Measurements from ENCODE around the gene JTB.

The JTB gene

DNA sequence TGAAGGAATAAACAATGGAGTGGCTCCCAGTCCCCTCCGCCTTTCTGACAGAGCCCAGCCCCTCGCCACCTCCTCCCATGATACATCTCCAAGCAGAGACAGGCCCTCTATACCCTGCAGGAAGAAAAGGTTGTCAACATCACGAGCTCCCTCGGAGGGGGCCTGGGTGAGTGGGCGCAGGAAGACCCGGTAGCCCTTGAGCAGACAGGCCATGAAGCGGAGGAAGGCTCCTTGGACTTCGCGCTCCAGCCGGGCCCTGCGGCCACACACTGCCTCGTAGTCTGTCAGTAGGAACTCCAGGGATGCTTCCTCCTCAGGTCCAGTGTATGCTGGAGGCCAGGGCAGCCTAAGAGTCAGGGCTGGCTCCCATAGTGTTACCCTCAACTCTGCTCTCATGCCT is 38.0 kb downstream of the JTB start:
- Mint-ChIP-seq H3K27me3 (no peaks in the 10 kb centered on the region), H3K36me3 (peaks cover 45% of the 10 kb centered on the region), H3K4me3 (no peak overlapping the region), H3K9me3 (no peaks in the 10 kb centered on the region), H3K27ac (no peak overlapping the region), H3K4me1 (peaks cover 27% of the 10 kb centered on the region)
- no peak for ATAC-seq (ENCODE audit: low read depth)
- DNase-seq (ENCODE audit: low spot score in 2 of 2) = no peak

- Mint-ChIP-seq H3K27me3 (no peaks in the 10 kb centered on the region), H3K4me3 (no peak overlapping the region), H3K27ac (no peak overlapping the region), H3K9me3 (no peaks in the 10 kb centered on the region), H3K36me3 (peaks cover 46% of the 10 kb centered on the region), H3K4me1 (peaks cover 24% of the 10 kb centered on the region)
- ATAC-seq (ENCODE audit: low read depth) (no peak), DNase-seq (ENCODE audit: low spot score in 2 of 2) (no peak)
Observed at GRCh38 chr1:153938996-153939395, 38.5 kb downstream of the JTB start.

GRCh38 chr1:153937331-153937730 is 40.1 kb downstream of the JTB start:
- Mint-ChIP-seq H3K4me3 (no peak overlapping the region), H3K27me3 (no peaks in the 10 kb centered on the region), H3K27ac (no peak overlapping the region)

DNA sequence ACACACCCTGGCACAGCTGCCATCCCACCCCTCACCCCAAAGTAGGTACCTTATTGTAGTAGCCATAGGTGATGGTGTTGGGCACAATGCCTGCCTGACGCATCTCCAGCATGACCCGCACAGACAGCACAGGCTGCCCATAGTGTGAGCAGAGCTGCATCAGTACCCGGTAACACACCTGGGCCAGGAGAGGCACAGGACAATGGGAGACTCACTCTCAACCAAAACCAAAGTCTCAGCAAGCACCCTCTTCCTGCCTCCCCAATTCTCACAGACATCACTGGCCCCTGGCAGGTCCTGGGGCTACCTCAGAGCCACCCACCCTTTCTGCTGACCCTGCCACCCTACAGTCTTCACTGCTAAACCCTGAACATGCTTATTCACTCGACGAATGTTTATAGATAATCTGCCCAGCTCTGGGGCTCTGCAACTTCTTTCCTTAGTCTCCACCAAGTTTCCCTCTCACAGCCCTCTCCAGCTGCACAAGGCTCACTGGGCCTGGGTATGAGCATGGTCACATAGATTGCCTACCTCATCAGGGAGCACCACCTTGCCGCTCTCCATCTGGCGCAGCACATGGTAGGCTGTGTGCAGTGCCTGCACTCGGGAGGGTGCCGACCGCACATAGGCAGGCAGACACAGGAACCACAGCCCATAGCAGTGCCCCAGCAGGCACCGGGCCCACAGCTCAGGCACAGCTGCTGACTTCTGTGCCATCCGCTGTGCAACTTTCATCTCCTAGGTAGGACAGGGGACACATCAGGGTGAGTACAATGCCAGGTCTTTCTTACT is 41.3 kb downstream of the JTB start:
- H3K27me3 Mint-ChIP-seq = no peaks in the 10 kb centered on the region
- no peak overlapping the region for H3K4me3 Mint-ChIP-seq
- DNase-seq (ENCODE audit: low spot score in 2 of 2) (no peak), ATAC-seq (ENCODE audit: low read depth) (no peak)
- H3K4me1 Mint-ChIP-seq = peaks cover 10% of the 10 kb centered on the region
- no peaks in the 10 kb centered on the region for H3K9me3 Mint-ChIP-seq
- no peak overlapping the region for H3K27ac Mint-ChIP-seq
- H3K36me3 Mint-ChIP-seq = peaks cover 45% of the 10 kb centered on the region

More at GRCh38 chr1:153937331-153937730, 40.1 kb downstream of the JTB start:
- DNase-seq (ENCODE audit: low spot score in 2 of 2) (no peak), ATAC-seq (ENCODE audit: low read depth) (no peak)
- H3K9me3 Mint-ChIP-seq = no peaks in the 10 kb centered on the region
- H3K36me3 Mint-ChIP-seq = peaks cover 42% of the 10 kb centered on the region
- H3K4me1 Mint-ChIP-seq = peaks cover 10% of the 10 kb centered on the region

DNA sequence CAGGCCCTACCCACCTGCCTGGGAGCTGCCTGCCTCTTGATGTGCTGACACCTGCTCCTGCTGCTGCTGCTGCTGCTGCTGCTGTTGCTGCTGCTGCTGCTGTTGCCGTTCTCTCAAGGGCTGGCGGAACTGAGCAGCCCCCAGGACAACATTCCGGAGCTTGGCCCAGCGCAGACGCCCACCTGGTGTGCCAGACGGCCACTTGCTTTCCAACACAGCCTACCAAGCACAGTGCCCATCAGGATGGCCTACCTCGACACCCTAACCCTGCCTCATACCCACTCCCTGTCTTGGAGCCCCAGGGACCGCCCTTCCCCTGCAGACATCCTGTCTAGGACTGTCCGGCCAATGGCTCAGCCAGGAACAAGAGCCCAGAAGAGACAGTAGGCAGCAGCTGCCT is 42.7 kb downstream of the JTB start:
- H3K36me3 Mint-ChIP-seq = peaks cover 43% of the 10 kb centered on the region
- no peak for DNase-seq (ENCODE audit: low spot score in 2 of 2)
- H3K27ac Mint-ChIP-seq = peak overlapping the region; percentile 64
- H3K27me3 Mint-ChIP-seq = no peaks in the 10 kb centered on the region
- no peak for ATAC-seq (ENCODE audit: low read depth)
- H3K4me3 Mint-ChIP-seq = no peak overlapping the region
- no peaks in the 10 kb centered on the region for H3K9me3 Mint-ChIP-seq
- H3K4me1 Mint-ChIP-seq = peaks cover 1% of the 10 kb centered on the region

- Mint-ChIP-seq H3K27ac (no peak overlapping the region), H3K9me3 (no peaks in the 10 kb centered on the region), H3K4me3 (no peak overlapping the region), H3K36me3 (peaks cover 38% of the 10 kb centered on the region), H3K27me3 (no peaks in the 10 kb centered on the region), H3K4me1 (no peaks in the 10 kb centered on the region)
- DNase-seq (ENCODE audit: low spot score in 2 of 2) (no peak), ATAC-seq (ENCODE audit: low read depth) (no peak)
Observed at GRCh38 chr1:153933955-153934354, 43.5 kb downstream of the JTB start.

DNA sequence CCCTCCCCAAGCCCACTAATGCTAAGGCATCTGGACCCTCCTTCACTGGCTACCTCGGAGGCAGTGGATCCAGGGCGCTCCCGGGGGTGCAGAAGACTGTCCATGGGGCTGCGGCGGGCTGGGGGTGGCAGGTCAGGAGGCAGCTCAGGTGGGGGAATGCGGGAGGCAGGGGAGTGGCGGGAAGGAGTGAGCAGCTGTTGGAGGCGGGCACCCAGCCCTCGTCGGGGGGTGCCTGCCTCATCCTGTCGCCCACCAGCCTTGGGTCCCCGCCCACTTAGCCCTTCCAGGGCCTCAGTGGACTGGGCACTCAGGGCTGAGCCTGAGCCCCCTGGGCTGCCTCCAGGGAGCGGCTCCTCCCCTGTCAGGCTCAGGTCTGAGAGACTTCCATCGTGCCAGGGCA is 44.0 kb downstream of the JTB start:
- no peaks in the 10 kb centered on the region for H3K9me3 Mint-ChIP-seq
- no peak overlapping the region for H3K4me3 Mint-ChIP-seq
- ATAC-seq (ENCODE audit: low read depth) = no peak
- no peaks in the 10 kb centered on the region for H3K27me3 Mint-ChIP-seq
- no peaks in the 10 kb centered on the region for H3K4me1 Mint-ChIP-seq
- DNase-seq (ENCODE audit: low spot score in 2 of 2) = no peak
- H3K27ac Mint-ChIP-seq = no peak overlapping the region
- H3K36me3 Mint-ChIP-seq = peaks cover 38% of the 10 kb centered on the region

DNA sequence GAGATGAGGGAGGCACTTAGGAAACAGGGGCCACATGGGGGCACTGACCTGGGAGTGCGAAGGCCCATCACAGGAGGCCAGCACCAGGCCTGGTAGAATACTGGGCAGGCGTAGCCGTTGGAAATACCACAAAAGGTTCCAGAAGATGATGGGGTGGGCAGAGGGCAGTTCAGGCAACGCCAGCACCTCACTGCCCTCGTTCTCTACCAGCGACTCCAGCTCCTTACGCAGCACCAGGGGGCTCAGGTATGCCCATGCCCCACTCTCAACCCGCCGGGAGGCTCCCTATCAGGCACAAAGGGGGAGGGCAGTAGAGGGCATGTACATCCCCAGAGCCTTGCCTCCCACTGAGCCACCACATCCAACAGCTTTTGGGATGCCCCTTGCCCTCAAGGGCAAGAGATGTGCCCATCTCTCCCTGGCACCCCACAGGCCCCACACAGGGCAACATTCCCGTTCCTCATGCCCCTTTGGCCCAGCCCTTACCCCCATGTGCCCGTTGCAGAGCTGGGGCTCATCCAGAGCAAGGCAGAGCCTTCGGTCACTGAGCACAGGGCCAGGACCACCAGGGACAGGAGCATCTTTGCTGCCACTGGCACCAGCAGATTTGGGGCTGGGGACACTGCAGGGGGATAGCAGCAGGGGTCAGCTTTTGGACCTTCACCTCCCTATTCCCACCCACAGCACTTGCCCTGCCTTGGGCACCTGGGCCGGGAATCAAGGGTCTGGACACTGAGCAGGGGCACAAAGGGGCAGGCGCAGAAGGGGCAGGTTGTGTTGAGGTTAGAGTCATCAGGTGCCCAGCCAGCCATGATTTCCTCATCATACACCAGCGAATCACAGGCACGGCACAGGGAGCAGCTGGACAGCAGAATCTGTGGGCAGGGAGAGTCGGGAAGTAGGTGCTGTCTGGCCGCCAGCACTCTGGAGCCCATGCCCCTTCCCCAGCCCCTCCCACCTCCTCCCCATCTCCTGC is 45.0 kb downstream of the JTB start:
- ATAC-seq (ENCODE audit: low read depth) = no peak
- H3K36me3 Mint-ChIP-seq = peaks cover 34% of the 10 kb centered on the region
- no peaks in the 10 kb centered on the region for H3K9me3 Mint-ChIP-seq
- H3K27me3 Mint-ChIP-seq = no peaks in the 10 kb centered on the region
- no peak overlapping the region for H3K4me3 Mint-ChIP-seq
- no peaks in the 10 kb centered on the region for H3K4me1 Mint-ChIP-seq
- DNase-seq (ENCODE audit: low spot score in 2 of 2) = no peak
- H3K27ac Mint-ChIP-seq = peak overlapping the region; percentile 24

DNA sequence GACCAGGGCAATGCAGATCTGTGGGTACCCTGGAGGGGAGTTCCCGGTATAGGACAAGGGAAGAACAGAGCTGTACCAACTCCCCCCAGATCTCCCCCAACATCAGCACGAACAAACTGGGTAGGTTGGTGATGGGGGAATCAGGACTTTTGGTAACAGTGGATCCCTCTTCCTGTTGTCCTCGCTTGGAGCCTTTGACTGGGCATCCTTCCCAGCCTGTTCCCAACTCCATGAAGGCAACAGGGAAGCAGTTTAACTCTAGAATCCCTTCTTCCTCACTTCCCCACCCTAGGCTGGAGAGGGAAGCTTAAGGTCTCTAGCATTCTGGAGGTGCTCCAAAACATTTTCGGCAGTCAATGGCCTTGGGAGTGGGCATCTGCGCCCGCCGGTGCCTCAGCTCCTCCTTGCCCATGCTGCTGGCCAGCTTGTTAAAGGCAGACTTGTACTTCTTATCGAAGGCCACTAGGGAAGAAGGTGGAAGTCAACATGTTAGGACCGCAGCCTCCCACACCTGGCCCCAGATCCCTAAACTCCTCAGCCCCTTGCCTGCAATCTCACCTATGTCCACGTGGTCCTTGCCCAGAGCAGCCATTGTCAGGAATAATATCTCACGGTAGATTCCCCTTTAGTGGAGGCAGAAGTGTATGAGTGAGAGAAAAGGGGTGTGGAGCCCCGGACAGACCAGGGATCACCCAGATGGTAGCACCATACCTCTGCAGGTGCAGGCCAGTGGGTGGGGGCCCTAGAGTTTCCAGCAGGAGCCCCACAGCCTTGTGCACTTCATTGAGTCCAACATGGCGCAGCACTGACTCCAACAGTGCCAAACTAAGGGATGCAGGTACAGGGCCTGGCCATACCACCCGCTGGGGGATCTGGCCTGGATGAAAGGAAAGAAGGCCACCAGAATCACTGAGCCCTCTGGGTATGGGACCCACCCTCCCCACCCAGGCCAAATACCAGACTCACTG is 47.2 kb downstream of the JTB start:
- H3K27ac Mint-ChIP-seq = peak overlapping the region; percentile 24
- peaks cover 22% of the 10 kb centered on the region for H3K36me3 Mint-ChIP-seq

GRCh38 chr1:153929426-153929825 is 48.0 kb downstream of the JTB start:
- Mint-ChIP-seq H3K27ac (no peak overlapping the region), H3K27me3 (no peaks in the 10 kb centered on the region), H3K4me1 (peaks cover 3% of the 10 kb centered on the region), H3K9me3 (no peaks in the 10 kb centered on the region), H3K36me3 (peaks cover 18% of the 10 kb centered on the region), H3K4me3 (no peak overlapping the region)
- ATAC-seq (ENCODE audit: low read depth) (no peak), DNase-seq (ENCODE audit: low spot score in 2 of 2) (no peak)

More for the DNA sequence above, 47.2 kb downstream of the JTB start:
- ATAC-seq (ENCODE audit: low read depth) = no peak
- H3K9me3 Mint-ChIP-seq = no peaks in the 10 kb centered on the region
- DNase-seq (ENCODE audit: low spot score in 2 of 2) = no peak
- H3K4me3 Mint-ChIP-seq = no peak overlapping the region
- no peaks in the 10 kb centered on the region for H3K27me3 Mint-ChIP-seq
- H3K4me1 Mint-ChIP-seq = peaks cover 3% of the 10 kb centered on the region

DNA sequence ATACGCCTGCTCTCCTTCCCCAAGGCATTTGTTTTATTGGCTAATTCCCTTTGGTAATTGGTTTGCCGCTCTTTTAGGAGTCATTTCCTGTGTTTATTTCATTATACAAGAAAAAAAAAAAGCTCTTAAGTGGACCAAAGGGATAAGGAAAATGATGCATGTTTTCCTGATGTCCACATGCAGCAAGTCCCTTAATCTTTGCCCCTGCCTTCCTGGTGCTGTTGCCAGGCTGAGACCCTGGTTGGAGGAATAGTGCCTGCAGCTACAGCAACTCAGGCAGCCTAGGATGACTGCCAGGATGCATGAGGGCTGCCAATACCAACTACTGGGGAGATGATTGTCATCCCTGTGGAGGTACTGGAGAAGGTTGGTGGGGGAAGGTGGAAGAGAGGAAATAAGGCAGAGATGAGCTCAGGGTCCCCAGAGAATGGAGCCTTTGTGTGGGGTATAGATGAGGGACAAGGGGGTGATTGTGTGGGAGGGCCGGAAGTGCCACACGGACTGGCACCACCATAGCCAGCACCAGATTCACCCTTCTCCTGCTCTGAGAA is 48.6 kb downstream of the JTB start:
- DNase-seq (ENCODE audit: low spot score in 2 of 2) (no peak), ATAC-seq (ENCODE audit: low read depth) (no peak)
- Mint-ChIP-seq H3K4me3 (no peak overlapping the region), H3K4me1 (peaks cover 4% of the 10 kb centered on the region), H3K27me3 (no peaks in the 10 kb centered on the region), H3K27ac (no peak overlapping the region), H3K9me3 (no peaks in the 10 kb centered on the region), H3K36me3 (peaks cover 16% of the 10 kb centered on the region)

- peak overlapping the region; percentile 40 for H3K27ac Mint-ChIP-seq
- no peaks in the 10 kb centered on the region for H3K27me3 Mint-ChIP-seq
- H3K4me3 Mint-ChIP-seq = no peak overlapping the region
- H3K4me1 Mint-ChIP-seq = peaks cover 8% of the 10 kb centered on the region
- H3K9me3 Mint-ChIP-seq = no peaks in the 10 kb centered on the region
- H3K36me3 Mint-ChIP-seq = peaks cover 16% of the 10 kb centered on the region
- DNase-seq (ENCODE audit: low spot score in 2 of 2) = no peak
- ATAC-seq (ENCODE audit: low read depth) = no peak
Observed at GRCh38 chr1:153928245-153928644, 49.2 kb downstream of the JTB start.

GRCh38 chr1:153926405-153926804 is 51.1 kb downstream of the JTB start:
- peaks cover 14% of the 10 kb centered on the region for H3K4me1 Mint-ChIP-seq
- DNase-seq (ENCODE audit: low spot score in 2 of 2) (no peak), ATAC-seq (ENCODE audit: low read depth) (no peak)
- H3K9me3 Mint-ChIP-seq = no peaks in the 10 kb centered on the region
- peaks cover 9% of the 10 kb centered on the region for H3K36me3 Mint-ChIP-seq
- no peak overlapping the region for H3K27ac Mint-ChIP-seq
- no peaks in the 10 kb centered on the region for H3K27me3 Mint-ChIP-seq
- H3K4me3 Mint-ChIP-seq = no peak overlapping the region
